BJ (cell line): ENCODE results near the gene CXCR5. TPM values are rescaled to one million over a fixed set of nuclear protein-coding genes. Genes with fewer than 3 reads are reported as not detected.

ENCODE experiments used
- CTCF ChIA-PET: fragments of 350-600 bp; formaldehyde crosslinking; extraction: SDS; loops from one replicate; lab custom pipeline; 2021; ENCODE audit warnings: antibody characterized with exemption, inconsistent platforms; lab: Yijun Ruan, JAX
- POLR2A ChIA-PET: fragments of 300-600 bp; sonication (Branson Sonifier 250); formaldehyde crosslinking; extraction: SDS; loops from one replicate; lab custom pipeline; 2021; ENCODE audit warnings: antibody characterized with exemption; lab: Charles Lee
- DNase-seq: peaks from one replicate; pipeline ENCODE4 v3.0.0-alpha.2; 2011; ENCODE audit warnings: low read depth
- H3K27me3 ChIP-seq: 2 replicates; pipeline ENCODE4 v1.6.0; 2011; ENCODE audit warnings: low read length; ENCODE audit not compliant: control insufficient read depth, insufficient read depth
- H3K36me3 ChIP-seq: 2 replicates; pipeline ENCODE4 v1.5.1; 2011; ENCODE audit warnings: low read length; ENCODE audit not compliant: control insufficient read depth, insufficient read depth
- H3K4me3 ChIP-seq: 2 replicates; pipeline ENCODE4 v1.5.1; 2011; ENCODE audit warnings: low read depth, mild to moderate bottlenecking, control low read depth, low read length
- CTCF ChIP-seq: IDR thresholded peaks from 2 replicates; pipeline ENCODE4 v1.5.1; 2011; ENCODE audit warnings: low read depth, mild to moderate bottlenecking, control low read depth, inconsistent platforms, low read length, moderate library complexity; ENCODE audit not compliant: insufficient read depth
- polyA plus RNA-seq: library from polyadenylated mRNA; depleted of rRNA; stranded (reverse); fragments of >200 nt; gene quantifications from 2 replicates; pipeline ENCODE4 v1.2.3, GENCODE V29; 2011

CXCR5 gene
- polyA plus RNA-seq, 1 experiment, result not detected

DNA sequence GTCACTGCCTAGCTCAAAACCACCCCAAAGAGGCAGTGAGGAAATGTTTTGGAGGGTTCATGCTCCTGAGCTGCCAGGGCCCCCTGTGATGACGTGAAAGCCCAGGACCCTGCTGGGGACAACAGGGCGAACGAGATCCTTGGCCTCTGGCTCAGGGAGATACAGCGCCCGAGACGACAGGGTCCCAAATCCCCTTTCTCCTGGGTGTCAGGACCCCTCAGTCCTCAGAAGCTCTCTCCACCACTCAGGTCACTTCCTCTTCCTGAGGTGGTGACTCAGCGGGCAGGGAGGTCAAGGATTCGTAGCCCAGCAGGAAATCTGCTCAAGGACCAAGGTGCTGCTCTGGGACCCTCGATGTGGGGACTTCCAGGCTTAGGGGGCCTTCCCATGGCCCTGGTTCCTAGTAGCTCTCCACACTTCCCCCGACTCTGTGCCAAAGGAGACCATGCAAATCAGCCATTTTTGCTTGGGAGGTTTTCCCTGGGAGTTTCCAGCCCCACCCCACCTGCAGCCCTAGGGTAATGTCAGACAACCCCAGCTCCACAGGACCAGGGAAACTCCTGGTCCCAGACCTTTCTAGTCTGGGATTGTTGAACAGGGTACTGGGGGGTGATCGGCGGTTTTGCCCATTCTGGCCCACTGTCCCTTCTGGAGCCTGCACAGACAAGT, 29.2 kb downstream of the CXCR5 start:
- peaks cover 5% of the 10 kb centered on the region for H3K36me3 ChIP-seq
- POLR2A ChIA-PET, result no interaction called here
- no peak overlapping the region for H3K4me3 ChIP-seq
- no peaks in the 10 kb centered on the region for H3K27me3 ChIP-seq
- CTCF ChIA-PET, result interaction anchor here (1.0 to 1.4 kb wide), 2 partner anchors 17 to 26 kb away, joined by 3 to 4 read pairs; no protein-coding TSS in a partner anchor
- DNase-seq, result no peak
- no peak for TF ChIP-seq CTCF

DNA sequence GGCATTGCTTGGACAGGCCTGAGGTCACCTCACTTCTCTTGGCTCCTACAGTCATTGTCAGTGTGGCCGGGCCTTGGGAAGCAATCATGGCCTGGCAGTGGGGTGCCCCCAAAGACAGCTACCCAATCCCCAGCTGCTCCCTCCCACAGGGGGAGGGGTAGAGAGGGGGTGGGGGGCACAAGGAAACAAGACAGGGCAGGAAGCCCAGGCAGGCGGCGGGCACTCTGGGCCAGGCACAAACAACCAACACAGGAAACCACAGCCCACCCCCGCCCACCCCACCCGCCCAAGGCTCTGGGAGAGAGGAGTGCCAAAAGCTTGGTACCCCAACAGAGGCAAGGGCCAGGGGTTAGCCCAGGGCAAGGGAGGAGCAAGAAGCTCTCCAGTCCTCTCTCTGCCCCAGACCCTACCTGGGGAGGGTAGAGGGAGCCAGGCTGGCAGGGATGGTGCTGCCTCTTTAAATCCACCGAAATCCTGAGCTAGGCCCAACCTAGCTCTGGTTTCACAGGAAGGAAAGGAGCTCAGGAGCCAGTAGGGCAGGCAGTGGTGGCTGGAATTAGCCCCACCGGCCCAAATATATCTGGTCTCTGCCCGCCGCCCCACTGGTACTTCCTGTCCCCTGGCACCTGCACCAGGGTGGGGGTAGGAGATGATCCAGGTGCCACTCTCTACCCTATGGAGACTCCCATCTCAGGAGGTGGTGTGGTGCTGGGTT, 29.9 kb downstream of the CXCR5 start:
- Histone ChIP-seq H3K4me3 (no peak overlapping the region), H3K27me3 (no peaks in the 10 kb centered on the region), H3K36me3 (peaks cover 3% of the 10 kb centered on the region; the same call in 1 of the 2 replicates)
- no peak for DNase-seq
- ChIA-PET CTCF (no interaction called here), POLR2A (interaction anchor here (0.6 kb wide), 1 partner anchor 17 kb away, joined by 3 read pairs; no protein-coding TSS in a partner anchor)
- TF ChIP-seq CTCF, result no peak

DNA sequence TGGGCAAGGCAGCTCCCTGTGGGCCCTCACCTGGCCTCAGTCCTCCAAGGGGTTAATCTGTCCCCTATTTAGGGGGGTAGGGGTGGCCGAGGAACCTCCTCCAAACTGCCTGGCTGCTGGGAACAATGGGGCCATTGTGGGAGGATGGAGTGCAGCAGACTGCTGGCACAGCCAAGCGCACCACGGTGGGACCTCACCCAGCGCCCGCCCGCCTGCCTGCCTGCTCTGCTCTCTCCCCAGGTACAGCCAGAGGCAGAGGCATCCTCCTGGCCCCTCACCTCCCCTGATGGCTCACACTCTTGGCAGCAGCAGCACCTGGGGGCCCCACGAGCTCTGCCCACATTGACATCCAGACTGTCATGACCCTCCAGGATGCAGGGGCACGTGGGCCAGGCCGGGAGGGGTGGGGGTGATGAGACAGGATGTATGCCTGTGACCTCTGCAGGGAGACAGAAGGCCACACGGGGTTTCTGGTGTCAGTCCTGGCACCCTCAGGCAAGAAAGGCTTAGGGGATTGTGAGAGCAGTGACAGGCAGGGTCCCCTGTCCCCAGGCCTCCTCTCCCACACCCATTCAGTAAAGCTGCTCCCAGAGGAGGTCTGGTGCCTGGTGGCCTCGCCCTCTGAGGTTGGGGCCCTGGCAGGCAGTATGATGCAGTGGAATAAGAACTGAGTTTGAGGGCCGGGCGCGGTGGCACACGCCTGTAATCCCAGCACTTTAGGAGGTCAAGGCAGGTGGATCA, 30.7 kb downstream of the CXCR5 start:
- Histone ChIP-seq H3K27me3 (no peaks in the 10 kb centered on the region), H3K4me3 (no peak overlapping the region), H3K36me3 (peaks cover 3% of the 10 kb centered on the region; the same call in 1 of the 2 replicates)
- no peak for TF ChIP-seq CTCF
- CTCF ChIA-PET, result interaction anchor here (1.1 kb wide), 1 partner anchor 16 kb away, joined by 6 read pairs; no protein-coding TSS in a partner anchor
- DNase-seq, result no peak
- POLR2A ChIA-PET, result interaction anchor here (0.6 kb wide), 1 partner anchor 17 kb away, joined by 3 read pairs; no protein-coding TSS in a partner anchor

GRCh38 chr11:118914987-118915386, 31.3 kb downstream of the CXCR5 start:
- no peak for TF ChIP-seq CTCF
- ChIA-PET POLR2A (no interaction called here), CTCF (interaction anchor here (1.1 to 2.5 kb wide), 3 partner anchors 8 to 15 kb away, joined by 3 to 11 read pairs (median 6); partner anchors contain the start of gene BCL9L)
- DNase-seq, result no peak
- Histone ChIP-seq H3K27me3 (no peaks in the 10 kb centered on the region), H3K4me3 (no peak overlapping the region), H3K36me3 (peaks cover 3% of the 10 kb centered on the region; the same call in 1 of the 2 replicates)

GRCh38 chr11:118915396-118915795, 31.7 kb downstream of the CXCR5 start:
- H3K36me3 ChIP-seq, result peaks cover 3% of the 10 kb centered on the region; the same call in 1 of the 2 replicates
- ChIA-PET POLR2A (no interaction called here), CTCF (interaction anchor here (1.1 to 2.5 kb wide), 3 partner anchors 9 to 15 kb away, joined by 3 to 11 read pairs (median 6); partner anchors contain the start of gene BCL9L)
- no peak overlapping the region for H3K4me3 ChIP-seq
- no peaks in the 10 kb centered on the region for H3K27me3 ChIP-seq
- no peak for DNase-seq
- no peak for TF ChIP-seq CTCF
